Measurements from ENCODE around the gene APLP2.
"Not testable (repeated sequence)": the region's sequence is repeated elsewhere in the genome, so short reads cannot be mapped to it uniquely, and the experiment has no call there.

The APLP2 gene

DNA sequence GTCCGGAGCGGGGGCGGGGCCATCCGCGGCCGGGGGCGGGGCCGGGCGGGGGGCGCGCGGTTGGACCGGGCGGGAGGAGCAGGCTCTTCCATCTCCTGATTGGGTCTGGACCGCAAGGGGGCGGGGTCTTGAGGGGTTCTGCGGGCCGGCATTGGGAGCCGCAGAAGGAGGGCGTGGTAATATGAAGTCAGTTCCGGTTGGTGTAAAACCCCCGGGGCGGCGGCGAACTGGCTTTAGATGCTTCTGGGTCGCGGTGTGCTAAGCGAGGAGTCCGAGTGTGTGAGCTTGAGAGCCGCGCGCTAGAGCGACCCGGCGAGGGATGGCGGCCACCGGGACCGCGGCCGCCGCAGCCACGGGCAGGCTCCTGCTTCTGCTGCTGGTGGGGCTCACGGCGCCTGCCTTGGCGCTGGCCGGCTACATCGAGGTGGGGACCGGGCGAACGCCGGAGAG lies at the start of gene APLP2:
APLP2 (plus strand) TSS at position 236 of the 450 bp plus-strand sequence; CDS start at position 320, 84 bp downstream.
- DNase-seq (ENCODE audit: low read depth): peak; percentile 93

DNA sequence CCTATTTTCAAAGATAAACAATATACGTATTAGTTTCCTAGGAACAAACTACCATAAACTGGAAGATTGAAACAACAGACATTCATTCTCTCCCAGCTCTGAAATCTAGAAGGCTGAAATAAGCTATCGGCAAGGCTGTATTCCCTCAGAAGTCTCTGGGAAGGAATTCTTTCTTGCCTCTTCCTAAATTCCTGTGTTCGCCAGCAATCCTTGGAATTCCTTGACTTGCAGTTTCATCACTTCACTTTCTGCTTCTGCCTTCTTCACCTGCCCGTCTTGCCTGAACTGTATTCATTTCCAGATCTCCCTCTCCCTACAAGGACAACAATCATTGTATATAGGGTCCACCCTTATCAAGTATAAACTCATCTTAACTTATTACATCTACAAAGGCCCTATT lies 49.4 kb upstream of the APLP2 start:
- no peak for DNase-seq (ENCODE audit: low read depth)

DNA sequence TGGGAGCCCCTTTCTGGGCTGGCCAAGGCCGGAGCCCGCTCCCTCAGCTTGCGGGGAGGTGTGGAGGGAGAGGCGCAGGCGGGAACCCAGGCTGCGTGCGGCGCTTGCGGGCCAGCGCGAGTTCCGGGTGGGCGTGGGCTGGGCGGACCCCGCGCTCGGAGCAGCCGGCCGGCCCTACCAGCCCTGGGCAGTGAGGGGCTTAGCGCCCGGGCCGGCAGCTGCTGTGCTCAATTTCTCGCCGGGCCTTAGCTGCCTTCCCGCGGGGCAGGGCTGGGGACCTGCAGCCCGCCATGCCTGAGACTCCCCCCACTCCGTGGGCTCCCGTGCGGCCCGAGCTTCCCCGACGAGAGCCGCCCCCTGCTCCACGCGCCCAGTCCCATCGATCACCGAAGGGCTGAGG lies 48.1 kb upstream of the APLP2 start:
- not testable (repeated sequence) for DNase-seq (ENCODE audit: low read depth)

DNA sequence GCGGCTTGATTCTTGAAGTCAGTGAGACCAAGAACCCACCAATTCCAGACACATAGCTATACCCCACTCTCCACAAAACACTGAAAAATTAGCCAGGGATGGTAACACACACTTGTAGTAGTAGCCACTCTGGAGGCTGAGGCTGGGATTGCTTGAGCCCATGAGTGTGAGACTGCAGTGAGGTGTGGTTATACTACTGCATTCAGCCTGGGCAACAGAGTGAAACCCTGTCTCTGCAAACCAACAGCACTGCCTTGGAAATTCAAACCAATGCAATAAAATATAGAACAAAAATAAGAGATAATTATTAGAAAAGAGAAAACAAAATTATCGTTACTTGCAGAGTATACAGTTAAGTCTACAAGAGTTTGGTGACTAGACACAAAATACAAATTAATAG lies 46.9 kb upstream of the APLP2 start:
- DNase-seq (ENCODE audit: low read depth): no peak

DNA sequence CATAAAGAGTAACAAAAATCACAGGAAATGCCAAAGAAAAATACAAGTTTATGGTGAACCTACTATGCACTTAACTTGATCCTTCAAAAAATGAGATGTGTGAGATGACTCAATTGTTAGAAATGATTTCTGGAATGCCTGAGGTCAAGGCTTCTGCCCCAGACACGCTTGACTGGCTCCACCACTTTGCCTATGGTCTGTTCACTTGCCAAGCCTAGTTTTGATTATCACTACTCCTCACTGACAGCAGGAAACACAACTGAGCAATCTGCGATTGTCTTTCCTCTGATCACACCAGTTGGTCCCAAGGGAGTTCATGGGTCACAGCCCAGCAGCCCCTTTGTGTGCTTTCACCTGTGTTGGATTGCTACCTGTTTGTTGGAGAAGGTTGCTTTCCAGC lies 46.5 kb upstream of the APLP2 start:
- DNase-seq (ENCODE audit: low read depth): no peak

DNA sequence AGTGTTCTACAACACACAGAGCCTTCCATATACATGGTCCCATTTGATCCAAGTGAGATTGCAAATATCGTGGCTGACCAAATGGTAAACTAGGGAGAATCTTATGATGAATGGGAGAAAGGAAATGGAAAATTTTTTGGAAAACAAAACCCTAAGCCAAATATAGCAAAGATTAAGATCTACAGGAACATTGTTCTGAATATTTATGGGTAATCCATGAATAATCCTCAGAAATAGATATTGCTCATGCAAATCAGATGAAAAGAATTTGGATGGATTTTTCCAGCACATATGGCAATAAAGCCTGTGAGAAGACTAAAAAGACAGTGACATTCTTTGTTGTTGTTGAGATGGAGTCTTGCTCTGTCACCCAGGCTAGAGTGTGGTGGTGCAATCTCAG lies 45.3 kb upstream of the APLP2 start:
- DNase-seq (ENCODE audit: low read depth): no peak

DNA sequence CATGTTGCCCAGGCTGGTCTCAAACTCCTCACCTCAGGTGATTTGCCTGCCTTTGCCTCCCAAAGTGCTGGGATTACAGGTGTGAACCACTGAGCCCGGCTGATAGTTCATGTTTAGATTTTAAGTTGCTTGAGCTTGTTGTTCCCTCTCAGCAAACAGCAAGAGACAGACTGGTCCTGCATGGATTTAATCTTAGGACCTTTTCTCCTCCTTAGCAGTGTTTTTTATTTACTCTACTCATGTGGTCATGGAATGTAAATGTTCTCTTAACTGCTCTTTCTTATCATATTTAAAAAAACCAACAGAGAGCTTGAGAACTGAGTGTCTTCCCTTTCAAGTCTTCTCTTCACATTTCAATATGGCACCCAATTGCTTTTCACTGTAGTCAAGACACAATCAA lies 44.3 kb upstream of the APLP2 start:
- no peak for DNase-seq (ENCODE audit: low read depth)

DNA sequence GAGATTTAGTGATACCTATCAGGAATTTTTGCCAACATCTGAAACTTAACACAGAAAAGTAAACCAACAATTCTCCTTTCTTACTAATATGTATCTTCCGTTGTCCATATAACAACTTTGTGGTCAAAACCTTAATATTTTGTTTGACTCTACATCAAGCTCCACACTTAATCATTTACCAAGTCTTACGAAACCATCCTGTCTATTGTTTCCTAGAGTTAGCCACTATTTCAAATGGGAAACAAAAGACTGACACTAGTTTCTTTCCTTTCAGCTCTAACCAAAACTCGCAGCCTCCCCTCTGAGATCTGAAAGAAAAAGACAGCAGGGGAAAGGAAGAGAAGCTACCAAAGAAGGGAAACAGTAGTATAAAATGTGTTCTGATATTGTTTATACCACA lies 40.6 kb upstream of the APLP2 start:
- DNase-seq (ENCODE audit: low read depth): no peak

DNA sequence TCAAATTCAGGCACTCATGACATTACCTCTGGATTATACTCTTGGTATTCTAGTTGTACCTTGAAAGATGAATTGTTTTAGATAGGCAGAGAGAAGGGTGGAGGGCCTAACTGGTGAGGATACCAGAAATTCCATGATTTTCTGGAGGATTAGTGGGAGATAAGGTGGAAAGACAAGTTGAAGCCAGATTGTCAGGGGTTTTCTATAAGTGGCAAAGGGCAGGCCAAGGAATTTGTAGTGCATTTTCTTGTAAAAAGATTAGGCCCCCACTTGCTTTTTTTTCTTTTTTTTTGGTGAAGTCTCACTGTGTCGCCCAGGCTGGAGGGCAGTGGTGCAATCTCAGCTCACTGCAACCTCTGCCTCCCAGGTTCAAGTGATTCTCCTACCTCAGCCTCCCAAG lies 38.6 kb upstream of the APLP2 start:
- no peak for DNase-seq (ENCODE audit: low read depth)

DNA sequence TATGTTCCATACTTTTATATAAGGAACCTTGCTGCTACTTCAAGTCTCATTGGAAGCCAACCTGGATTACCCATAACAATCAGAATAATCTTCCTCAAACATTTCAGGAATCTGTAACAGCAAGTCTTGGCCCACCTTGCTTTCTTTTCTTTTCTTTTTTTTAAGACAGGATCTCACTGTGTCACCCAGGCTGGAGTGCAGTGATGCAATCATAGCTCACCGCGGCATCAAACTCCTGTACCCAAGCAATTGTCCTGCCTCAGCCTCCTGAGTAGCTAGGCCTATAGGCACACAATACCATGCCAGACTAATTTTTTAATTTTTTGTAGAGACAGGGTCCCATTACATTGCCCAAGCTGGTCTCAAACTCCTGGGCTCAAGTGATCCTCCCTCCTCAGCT lies 37.7 kb upstream of the APLP2 start:
- DNase-seq (ENCODE audit: low read depth): no peak

DNA sequence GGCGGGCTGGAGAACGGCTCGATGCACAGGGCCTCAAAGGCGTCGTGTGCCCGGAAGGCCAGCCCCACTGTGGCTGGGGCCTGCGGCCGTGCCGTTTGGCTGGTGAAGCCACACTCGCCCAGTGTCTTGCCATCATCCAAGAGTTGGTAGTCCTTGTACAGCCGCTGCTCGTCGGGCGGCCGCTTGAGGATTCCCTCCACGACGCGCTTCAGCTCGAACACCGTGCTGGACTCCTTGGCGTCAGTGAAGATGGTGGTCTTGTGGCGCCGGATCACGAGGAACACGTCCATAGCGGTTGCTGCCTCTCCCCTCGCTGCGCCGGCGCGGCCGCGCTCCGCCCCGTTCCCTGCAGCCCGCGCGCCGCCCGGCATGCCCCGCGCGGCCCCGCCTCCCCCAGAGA lies 36.8 kb upstream of the APLP2 start:
- no peak for DNase-seq (ENCODE audit: low read depth)

DNA sequence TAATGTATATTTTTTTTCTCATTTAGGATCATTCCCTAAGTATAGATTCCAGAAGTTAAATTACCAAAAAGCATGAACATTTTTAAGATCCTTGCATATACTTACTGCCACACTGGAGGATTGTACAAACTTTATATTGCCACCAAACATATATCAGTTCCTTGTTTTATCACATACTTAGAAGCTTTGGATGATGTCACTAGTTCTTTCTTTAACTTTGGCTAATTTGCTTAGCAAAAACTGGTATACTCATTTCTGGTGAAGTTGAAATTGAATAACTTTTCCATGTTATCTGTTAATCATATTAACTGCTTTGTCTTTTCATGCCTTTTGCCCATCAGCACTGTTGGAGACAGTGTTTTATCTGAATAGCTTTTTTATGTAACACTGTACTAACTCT lies 35.5 kb upstream of the APLP2 start:
- DNase-seq (ENCODE audit: low read depth): no peak

DNA sequence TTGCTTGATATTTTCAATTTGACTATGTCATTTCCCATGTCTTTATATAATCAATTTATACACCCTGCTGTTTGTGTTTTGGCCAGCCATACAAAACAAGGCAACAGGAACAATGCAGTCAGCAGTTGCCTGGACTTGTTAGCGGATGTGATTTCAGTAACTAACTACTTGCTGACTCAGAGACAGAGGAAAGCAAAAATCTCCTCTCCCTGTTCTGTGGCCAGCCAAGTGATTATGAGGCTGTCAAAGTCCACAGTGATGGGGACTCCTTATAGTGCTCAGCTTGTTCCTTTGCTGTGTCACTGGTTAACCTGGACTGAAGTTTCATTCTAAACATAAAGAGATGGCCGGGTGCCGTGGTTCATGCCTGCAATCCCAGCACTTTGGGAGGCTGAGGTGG lies 32.6 kb upstream of the APLP2 start:
- no peak for DNase-seq (ENCODE audit: low read depth)

DNA sequence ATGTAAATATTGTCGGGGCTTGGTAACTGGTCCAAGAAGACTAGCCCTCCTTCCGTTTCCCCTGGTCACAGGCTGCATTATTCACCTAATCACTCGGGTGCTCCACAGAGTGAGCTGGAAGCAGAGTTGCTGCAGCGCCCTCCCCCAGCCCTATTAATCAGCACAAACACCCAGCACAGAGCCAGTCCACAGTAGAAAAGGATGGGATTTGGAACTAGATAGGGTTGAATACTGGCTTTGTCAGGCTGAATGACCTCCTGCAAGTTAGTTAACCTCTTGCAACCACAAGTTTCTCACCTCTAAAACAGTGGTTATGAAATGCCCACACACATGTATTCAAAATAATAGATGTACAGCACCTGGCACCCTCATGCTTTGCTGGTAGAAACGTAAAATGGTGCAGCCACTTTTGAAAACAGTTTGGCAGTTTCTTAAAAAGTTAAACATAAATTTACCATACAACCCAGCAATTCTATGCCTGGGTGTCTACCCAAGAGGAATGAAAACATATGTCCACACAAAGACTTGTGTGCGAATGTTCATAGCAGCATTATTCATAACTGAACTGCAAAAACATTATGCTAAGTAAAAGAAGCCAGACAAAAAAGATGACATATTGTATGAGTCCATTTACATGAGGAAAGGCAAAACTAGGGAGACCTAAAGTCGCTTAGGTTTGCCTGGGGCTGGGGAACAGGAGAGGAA lies 31.7 kb upstream of the APLP2 start:
- no peak for DNase-seq (ENCODE audit: low read depth)

DNA sequence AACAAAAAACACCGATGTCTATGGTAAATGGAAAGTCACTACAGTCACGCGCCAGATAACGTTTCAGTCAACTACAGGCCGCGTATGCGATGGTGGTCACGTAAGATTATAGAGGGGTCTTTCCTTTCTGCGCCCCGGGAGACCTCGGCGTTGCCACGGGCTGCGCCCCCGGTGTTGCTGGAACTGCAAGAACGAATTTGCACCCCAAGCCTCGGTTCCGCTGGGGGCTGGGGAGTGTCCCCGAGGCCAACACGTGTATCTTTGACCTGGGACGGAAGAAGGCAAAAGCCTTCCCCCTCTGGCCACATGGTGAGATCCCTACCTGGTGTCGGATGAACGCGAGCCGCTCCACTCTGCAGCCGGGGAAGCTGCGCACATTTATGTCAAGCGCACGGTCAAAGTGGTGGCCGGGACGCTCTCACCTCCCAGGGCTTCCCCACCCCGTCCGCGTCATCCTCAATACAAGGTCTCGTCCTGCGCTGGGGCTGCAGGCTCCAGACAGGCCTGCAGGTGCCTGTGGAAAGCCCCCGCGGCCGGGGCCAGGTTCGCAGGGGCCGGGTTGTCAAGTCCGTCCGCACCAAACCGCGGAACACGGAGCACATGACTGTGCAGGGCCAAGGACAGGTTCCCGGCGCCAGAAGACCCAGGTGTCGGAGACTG lies 29.3 kb upstream of the APLP2 start:
- DNase-seq (ENCODE audit: low read depth): no peak

DNA sequence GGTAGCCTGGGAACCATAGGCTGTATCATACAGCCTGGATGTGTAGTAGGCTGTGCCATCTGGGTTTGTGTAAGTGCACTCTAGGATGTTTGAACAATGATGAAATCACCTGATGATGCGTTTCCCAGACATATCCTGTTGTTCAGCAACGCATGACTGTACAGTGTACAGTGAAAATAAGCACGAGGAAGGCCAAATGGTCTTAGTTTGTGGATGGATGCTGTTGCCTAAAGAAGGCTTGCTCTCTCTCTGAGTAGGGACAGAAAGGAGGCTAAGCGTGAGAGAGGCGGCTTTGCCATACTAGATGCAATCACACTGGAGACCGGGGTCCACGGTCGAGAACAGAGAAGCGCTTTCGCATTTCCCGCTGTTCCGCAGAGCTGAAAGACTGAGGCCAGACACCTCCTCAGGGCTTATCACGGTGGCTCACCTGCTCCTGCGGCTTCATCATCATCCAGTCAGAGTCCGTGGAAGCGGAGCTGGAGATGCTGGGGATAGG lies 27.6 kb upstream of the APLP2 start:
- no peak for DNase-seq (ENCODE audit: low read depth)

DNA sequence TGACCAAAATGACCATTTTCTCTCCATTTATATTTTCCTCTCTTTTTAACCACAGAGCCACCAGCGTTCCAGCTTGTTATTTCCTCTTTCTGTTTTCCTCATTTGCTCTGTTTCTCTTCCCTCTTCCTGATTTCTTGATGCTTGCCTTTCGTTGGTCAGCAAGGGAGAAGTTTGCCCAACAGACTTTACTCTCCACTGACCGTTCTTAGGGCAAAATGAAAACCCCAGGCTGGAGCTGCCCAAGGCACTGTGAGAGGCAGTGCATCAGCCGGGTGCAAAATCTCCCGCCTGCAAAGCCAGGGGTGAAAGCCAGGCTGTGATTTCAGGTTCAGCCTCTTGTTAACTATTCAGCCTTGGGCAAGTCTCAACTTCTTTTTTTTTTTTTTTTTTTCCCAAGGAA lies 26.1 kb upstream of the APLP2 start:
- no peak for DNase-seq (ENCODE audit: low read depth)

DNA sequence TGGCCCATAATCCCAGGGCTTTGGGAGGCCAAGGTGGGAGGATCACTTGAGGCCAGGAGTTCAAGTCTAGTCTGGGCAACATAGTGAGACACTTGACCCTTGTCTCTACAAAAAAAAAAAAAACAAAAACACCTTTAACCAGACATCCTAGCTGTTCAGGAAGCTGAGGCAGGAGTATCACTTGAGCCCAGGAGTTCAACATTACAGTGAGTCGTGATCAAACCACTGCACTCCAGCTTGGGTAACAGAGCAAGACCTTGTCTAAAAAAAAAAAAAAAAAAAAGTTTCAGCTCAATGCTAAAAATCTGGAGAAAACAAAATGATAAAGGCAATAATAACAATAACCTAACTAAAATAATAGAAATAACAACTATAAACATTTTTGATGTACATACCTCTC lies 22.6 kb upstream of the APLP2 start:
- DNase-seq (ENCODE audit: low read depth): no peak

DNA sequence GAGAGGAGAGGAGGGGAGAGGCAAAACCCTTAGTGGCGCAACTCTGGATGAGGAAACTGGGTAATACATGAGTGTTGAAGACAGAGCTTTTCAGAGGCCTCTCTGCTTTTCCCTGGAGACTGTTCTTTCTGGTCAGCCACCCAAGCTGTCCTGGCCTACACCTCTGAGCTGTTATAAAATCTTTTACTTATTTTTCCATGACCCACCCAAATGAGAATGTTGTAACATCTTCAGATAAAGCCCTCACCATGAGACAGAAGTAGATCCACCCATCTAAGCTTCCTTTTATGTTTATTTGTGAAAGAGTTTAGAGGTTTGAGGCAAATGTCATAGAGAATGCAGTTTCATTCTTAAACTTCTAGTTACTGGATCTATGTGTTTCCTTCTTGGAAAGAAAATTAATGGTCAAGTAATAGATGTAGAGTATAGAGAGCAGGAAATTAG lies 20.3 kb upstream of the APLP2 start:
- DNase-seq (ENCODE audit: low read depth): no peak

DNA sequence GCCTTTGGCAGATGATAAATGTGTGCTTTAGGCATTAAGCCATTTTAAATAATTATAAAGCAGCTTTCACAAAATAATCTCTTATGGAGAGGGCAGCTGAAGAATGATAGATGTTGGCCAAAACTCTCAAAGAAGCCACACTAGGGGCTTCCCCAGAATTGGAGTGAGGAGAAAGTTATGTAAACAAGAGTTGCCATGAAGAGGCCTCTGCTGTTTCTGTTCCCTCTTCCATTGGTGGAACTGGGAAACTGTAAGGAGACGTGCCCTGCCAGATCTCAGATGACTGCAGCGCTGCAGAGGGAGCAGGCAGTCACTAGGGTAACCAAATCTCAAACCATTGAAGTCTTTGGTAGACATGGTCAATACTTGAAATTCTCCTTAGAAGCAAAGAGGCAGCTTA lies 19.4 kb upstream of the APLP2 start:
- no peak for DNase-seq (ENCODE audit: low read depth)

DNA sequence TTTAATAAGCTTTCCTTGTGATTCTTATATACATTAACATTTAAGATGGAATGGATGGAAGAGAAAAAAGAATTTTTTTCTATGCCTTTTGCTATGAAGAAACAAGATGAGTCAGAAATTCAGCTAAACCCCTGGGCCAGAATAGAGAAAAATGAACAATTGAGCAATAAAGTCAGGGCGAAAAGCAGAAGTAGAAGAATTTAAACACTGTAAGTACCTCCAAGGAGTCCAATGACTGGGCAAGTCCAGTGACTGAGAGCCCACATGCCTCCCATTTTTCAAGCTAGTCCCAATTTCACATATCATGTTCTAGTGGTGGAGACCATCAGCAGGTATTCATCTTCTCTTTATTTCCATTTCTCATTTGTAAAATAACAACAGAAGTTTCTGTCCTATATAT lies 18.6 kb upstream of the APLP2 start:
- DNase-seq (ENCODE audit: low read depth): no peak

DNA sequence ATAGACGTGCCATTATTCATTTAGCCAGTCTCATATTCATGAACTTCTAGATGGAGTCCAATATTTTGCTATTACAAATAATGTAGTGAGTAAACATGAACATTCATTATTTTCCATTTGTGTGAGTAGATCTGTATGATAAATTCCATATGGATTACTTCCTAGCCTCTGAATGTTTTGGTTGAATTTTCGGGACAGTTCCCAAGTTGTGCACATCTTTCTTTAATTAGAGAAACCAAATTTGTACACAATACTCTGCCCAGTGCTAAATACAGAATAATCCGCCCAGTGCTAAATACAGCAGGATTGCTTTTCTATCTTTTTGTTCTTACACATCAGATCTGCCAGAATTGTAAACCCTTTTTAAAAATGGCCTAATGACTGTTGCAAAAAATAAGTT lies 17.1 kb upstream of the APLP2 start:
- DNase-seq (ENCODE audit: low read depth): no peak

DNA sequence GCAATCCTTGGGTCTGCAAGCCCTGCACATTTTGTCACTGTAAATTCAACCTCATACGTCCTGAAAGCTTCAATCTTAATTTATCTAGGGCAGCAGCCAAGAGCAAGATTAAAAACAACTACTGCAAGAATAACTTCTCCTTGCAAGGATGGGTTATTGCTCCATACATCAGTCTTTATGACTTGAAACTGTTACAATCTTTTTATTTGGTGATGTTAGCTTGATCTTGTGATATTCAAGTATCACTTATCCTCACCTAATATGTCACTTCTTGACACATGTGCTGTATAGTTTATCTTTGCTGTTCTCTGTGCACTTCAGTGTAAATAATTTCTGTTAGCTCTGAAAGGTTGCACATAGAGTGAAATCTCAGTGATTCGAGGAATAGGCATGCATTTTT lies 14.7 kb upstream of the APLP2 start:
- DNase-seq (ENCODE audit: low read depth): no peak

DNA sequence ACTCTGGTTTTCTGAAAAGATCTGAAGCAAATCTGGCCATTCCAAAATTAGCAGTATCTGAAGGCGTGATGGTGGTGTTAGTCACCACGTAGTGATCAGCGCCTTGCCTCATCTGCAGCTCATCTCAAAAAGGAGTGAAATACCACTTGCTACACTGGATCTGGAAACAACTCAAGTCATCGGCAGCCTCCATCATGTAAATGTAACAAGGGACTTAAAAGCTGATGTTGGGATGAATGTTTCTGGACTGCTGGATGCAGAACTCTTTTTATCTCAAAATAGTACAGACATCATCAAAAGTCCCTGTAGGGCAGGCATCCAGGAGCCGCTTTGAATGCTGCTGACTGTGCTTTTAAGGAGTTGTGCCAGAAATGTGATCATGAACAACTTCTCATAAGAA lies 14.1 kb upstream of the APLP2 start:
- DNase-seq (ENCODE audit: low read depth): no peak
